IMR-90 (cell line): ENCODE results near the gene FGB. TPM values are rescaled to one million over a fixed set of nuclear protein-coding genes. Genes with fewer than 3 reads are reported as not detected.

Experiments
- ATAC-seq: fragments of 200-7000 bp; cut with Tn5 transposase; 2 replicates; pipeline ENCODE4 v1.9.1; 2020; ENCODE audit warnings: low read depth, mild to moderate bottlenecking, moderate library complexity
- BruUV-seq: library from RNA; stranded (reverse); fragments of 400-500 nt; replicated peaks from 2 replicates; lab custom pipeline; 2021; lab: Mats Ljungman, UMichigan
- CTCF ChIA-PET: fragments of 300-600 bp; formaldehyde crosslinking; extraction: SDS; loops from one replicate; lab custom pipeline; 2021; ENCODE audit warnings: antibody characterized with exemption; lab: Yijun Ruan, JAX
- POLR2A ChIA-PET: fragments of 300-600 bp; sonication (Branson Sonifier 250); formaldehyde crosslinking; loops from one replicate; lab custom pipeline; 2022; ENCODE audit warnings: antibody characterized with exemption; ENCODE audit not compliant: unreplicated experiment; lab: Charles Lee
- DNase-seq: peaks from one replicate; pipeline ENCODE4 v3.0.0; 2013
- H2AFZ ChIP-seq: replicated peaks from 2 replicates; pipeline ENCODE3; 2013; ENCODE audit warnings: low read length, mild to moderate bottlenecking; ENCODE audit not compliant: poor library complexity
- H2AK5ac ChIP-seq: 2 replicates; pipeline ENCODE4 v1.6.1; 2013; ENCODE audit warnings: low read depth, low read length, inconsistent platforms
- H2AK9ac ChIP-seq: replicated peaks from 2 replicates; pipeline ENCODE3; 2013; ENCODE audit warnings: mild to moderate bottlenecking, low read depth, low read length, moderate library complexity; ENCODE audit not compliant: poor library complexity
- H2BK120ac ChIP-seq: 2 replicates; pipeline ENCODE4 v1.6.1; 2013; ENCODE audit warnings: low read depth, low read length, inconsistent platforms
- H2BK15ac ChIP-seq: 3 replicates; pipeline ENCODE4 v1.6.1; 2013; ENCODE audit warnings: low read depth, low read length, inconsistent platforms
- H2BK20ac ChIP-seq: 2 replicates; pipeline ENCODE4 v1.6.1; 2013; ENCODE audit warnings: low read depth, mild to moderate bottlenecking, inconsistent platforms, low read length, moderate library complexity
- H2BK5ac ChIP-seq: 2 replicates; pipeline ENCODE4 v1.6.1; 2013; ENCODE audit warnings: mild to moderate bottlenecking, low read depth, low read length, inconsistent platforms; ENCODE audit not compliant: poor library complexity, severe bottlenecking
- H3K14ac ChIP-seq: replicated peaks from 2 replicates; pipeline ENCODE4 v1.6.1; 2013; ENCODE audit warnings: low read depth, low read length, inconsistent platforms
- H3K18ac ChIP-seq: 2 replicates; pipeline ENCODE4 v1.6.1; 2013; ENCODE audit warnings: low read depth, low read length, control low read depth
- H3K23ac ChIP-seq: 2 replicates; pipeline ENCODE4 v1.6.1; 2013; ENCODE audit warnings: low read depth, low read length, inconsistent platforms
- H3K27ac ChIP-seq: 2 replicates; pipeline ENCODE4 v1.5.1; 2013; ENCODE audit warnings: mild to moderate bottlenecking, control low read depth, low read length; ENCODE audit not compliant: insufficient read depth
- H3K27me3 ChIP-seq: 2 replicates; pipeline ENCODE4 v1.6.1; 2013; ENCODE audit warnings: low read length; ENCODE audit not compliant: control insufficient read depth, insufficient read depth
- H3K36me3 ChIP-seq: 2 replicates; pipeline ENCODE4 v1.6.1; 2013; ENCODE audit warnings: low read length, mixed read lengths; ENCODE audit not compliant: control insufficient read depth, insufficient read depth
- H3K4ac ChIP-seq: 2 replicates; pipeline ENCODE4 v1.6.1; 2013; ENCODE audit warnings: low read depth, low read length, inconsistent platforms
- H3K4me1 ChIP-seq: 2 replicates; pipeline ENCODE4 v1.6.1; 2013; ENCODE audit warnings: low read length, mixed read lengths; ENCODE audit not compliant: control insufficient read depth, insufficient read depth
- H3K4me2 ChIP-seq: 2 replicates; pipeline ENCODE4 v1.6.1; 2013; ENCODE audit warnings: low read depth, mild to moderate bottlenecking, control low read depth, low read length, moderate library complexity
- H3K4me3 ChIP-seq: 2 replicates; pipeline ENCODE4 v1.5.1; 2013; ENCODE audit warnings: low read depth, mild to moderate bottlenecking, control low read depth, low read length, moderate library complexity; ENCODE audit not compliant: insufficient read depth
- H3K56ac ChIP-seq: 2 replicates; pipeline ENCODE4 v1.6.1; 2013; ENCODE audit warnings: low read length, inconsistent platforms; ENCODE audit not compliant: insufficient read depth; ENCODE audit errors: extremely low read depth
- H3K79me1 ChIP-seq, 2 experiments: 2 replicates each; pipeline ENCODE4 v1.6.1; 2013; ENCODE audit warnings: low read length in 2 of 2, inconsistent platforms in 1 of 2, low read depth in 1 of 2
- H3K9ac ChIP-seq: 2 replicates; pipeline ENCODE4 v1.6.1; 2013; ENCODE audit warnings: low read depth, low read length, control low read depth
- H3K9me1 ChIP-seq: 2 replicates; pipeline ENCODE4 v1.6.1; 2013; ENCODE audit warnings: low read length, inconsistent platforms; ENCODE audit not compliant: insufficient read depth
- H3K9me3 ChIP-seq: 2 replicates; pipeline ENCODE4 v1.6.1; 2013; ENCODE audit warnings: low read length; ENCODE audit not compliant: control insufficient read depth, insufficient read depth
- H4K20me1 ChIP-seq: 2 replicates; pipeline ENCODE4 v1.6.1; 2013; ENCODE audit warnings: low read length, inconsistent platforms; ENCODE audit not compliant: insufficient read depth
- H4K5ac ChIP-seq: 2 replicates; pipeline ENCODE4 v1.6.1; 2013; ENCODE audit warnings: mild to moderate bottlenecking, low read depth, low read length, control low read depth
- H4K8ac ChIP-seq, 2 experiments: 2 replicates each; pipeline ENCODE4 v1.6.1; 2013; ENCODE audit warnings: low read depth in 2 of 2, low read length in 2 of 2, control low read depth in 1 of 2, inconsistent platforms in 1 of 2
- H4K91ac ChIP-seq: 2 replicates; pipeline ENCODE4 v1.6.1; 2013; ENCODE audit warnings: low read depth, low read length, inconsistent platforms; ENCODE audit not compliant: insufficient read depth
- ELK1 ChIP-seq: fragments of 150-350 bp; IDR thresholded peaks from 2 replicates; pipeline ENCODE4 v1.6.1; 2016; ENCODE audit warnings: low read depth, mild to moderate bottlenecking, low read length, moderate library complexity, borderline replicate concordance
- FOS ChIP-seq: fragments of 150-350 bp; IDR thresholded peaks from 2 replicates; pipeline ENCODE4 v1.6.1; 2016; ENCODE audit warnings: low read depth, low read length
- RAD21 ChIP-seq: IDR thresholded peaks from 2 replicates; pipeline ENCODE4 v1.6.1; 2012; ENCODE audit warnings: low read length, improper control_type of control experiment
- WGBS, 2 experiments: methylation state at CpG; one replicate each; pipeline versions ENCODE4 v1.1.5 to v1.1.7; 2013; ENCODE audit warnings: missing lambda C conversion rate in 2 of 2; ENCODE audit not compliant: insufficient read length in 1 of 2; ENCODE audit errors: extremely low coverage in 2 of 2; 5-methylcytosine and 5-hydroxymethylcytosine counted together
- dilution Hi-C: fragments of 300-500 bp; cut with HindIII; formaldehyde crosslinking; loops from one replicate; pipeline ENCODE4 v1.14.3; 2018; ENCODE audit warnings: low sequenced_read_pairs; ENCODE audit not compliant: unreplicated experiment
- in situ Hi-C: fragments of 300-500 bp; cut with MboI; formaldehyde crosslinking; loops from 3 replicates; pipeline ENCODE4 v1.14.3; 2019; ENCODE audit warnings: low sequenced_read_pairs, inconsistent platforms, mixed read lengths
- intact Hi-C: fragments of 100-400 bp; cut with micrococcal nuclease; formaldehyde crosslinking; loops from 2 replicates; pipeline ENCODE4 v1.10.0; 2022
- polyA plus RNA-seq, 3 experiments: library from polyadenylated mRNA; depleted of rRNA; stranded (reverse); fragments of >200 nt; gene quantifications; 2 replicates each; pipeline ENCODE4 v1.2.3, GENCODE V29; 2012; ENCODE audit warnings: low replicate concordance in 1 of 3
- total RNA-seq: library from RNA; depleted of rRNA; stranded (reverse); fragments of >200 nt; gene quantifications from 2 replicates; pipeline ENCODE4 v1.2.3, GENCODE V29; 2012
- TF ChIP-seq, protein P1 (sequence below): fragments of 150-350 bp; IDR thresholded peaks from 2 replicates; pipeline ENCODE4 v1.6.1; 2017; ENCODE audit warnings: mild to moderate bottlenecking, antibody characterized with exemption, low read length, low read depth

The FGB gene
- total and polyA plus RNA-seq, 2 of the 4 experiments (the other 2 are of a cell fraction), result not detected

GRCh38 chr4:154545689-154546088 lies 17.1 kb upstream of the FGB start:
- intact Hi-C loops (no loop called here), in situ Hi-C loops (no loop called here), dilution Hi-C loops (no loop called here)
- peaks cover 6% of the 10 kb centered on the region; the same call in 1 of the 2 replicates for H4K20me1 ChIP-seq
- no peak overlapping the region for H3K27ac ChIP-seq
- no peak overlapping the region for H2BK20ac ChIP-seq
- no TSS peak for BruUV-seq
- no peak overlapping the region for H2BK15ac ChIP-seq
- H2AFZ ChIP-seq, result no peak overlapping the region
- H3K9ac ChIP-seq, result no peak overlapping the region
- H4K8ac ChIP-seq, result no peak overlapping the region
- H2AK9ac ChIP-seq, result no peak overlapping the region
- H4K5ac ChIP-seq, result no peak overlapping the region
- TF ChIP-seq, protein P1, sequence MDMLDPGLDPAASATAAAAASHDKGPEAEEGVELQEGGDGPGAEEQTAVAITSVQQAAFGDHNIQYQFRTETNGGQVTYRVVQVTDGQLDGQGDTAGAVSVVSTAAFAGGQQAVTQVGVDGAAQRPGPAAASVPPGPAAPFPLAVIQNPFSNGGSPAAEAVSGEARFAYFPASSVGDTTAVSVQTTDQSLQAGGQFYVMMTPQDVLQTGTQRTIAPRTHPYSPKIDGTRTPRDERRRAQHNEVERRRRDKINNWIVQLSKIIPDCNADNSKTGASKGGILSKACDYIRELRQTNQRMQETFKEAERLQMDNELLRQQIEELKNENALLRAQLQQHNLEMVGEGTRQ, result no peak
- no peak for TF ChIP-seq RAD21
- TF ChIP-seq FOS, result no peak
- no peak for TF ChIP-seq ELK1
- no peak for DNase-seq
- H3K18ac ChIP-seq, result no peak overlapping the region
- H3K4me3 ChIP-seq, result no peak overlapping the region
- peaks cover 17% of the 10 kb centered on the region for H3K36me3 ChIP-seq
- WGBS, 2 experiments, result 90% methylated on average over 2 of the region's 4 CpGs; no CpG with 5 or more reads in 1 of the 2 experiments
- no peak overlapping the region for H2BK5ac ChIP-seq
- ATAC-seq, result no peak
- POLR2A ChIA-PET, result no interaction called here
- H3K56ac ChIP-seq, result no peak overlapping the region
- H3K4me2 ChIP-seq, result no peak overlapping the region
- H2AK5ac ChIP-seq, result no peak overlapping the region
- H3K14ac ChIP-seq, result no peak overlapping the region
- no peaks in the 10 kb centered on the region for H3K27me3 ChIP-seq
- CTCF ChIA-PET, result interaction anchor here (0.6 kb wide), 1 partner anchor 28 kb away, joined by 3 read pairs; no protein-coding TSS in a partner anchor
- no peak overlapping the region for H2BK120ac ChIP-seq
- H3K9me3 ChIP-seq, result no peaks in the 10 kb centered on the region
- no peak overlapping the region for H3K23ac ChIP-seq
- peaks cover 8 to 14% of the 10 kb centered on the region in 2 experiments; a peak in 3 of 4 replicates for H3K79me1 ChIP-seq
- H3K4me1 ChIP-seq, result no peaks in the 10 kb centered on the region
- no peak overlapping the region for H3K4ac ChIP-seq
- no peak overlapping the region for H4K91ac ChIP-seq
- H3K9me1 ChIP-seq, result no peaks in the 10 kb centered on the region; the same call in 1 of the 2 replicates
